Parathyroid adenoma (tissue), 2 donors: ENCODE results near the gene PDE4D.

Experiments
- H2AFZ ChIP-seq: fragments of 300-600 bp; sonication (generic); one replicate; pipeline ENCODE4 v1.7.0; 2017; ENCODE audit warnings: antibody characterized with exemption, mild to moderate bottlenecking
- H3K27ac ChIP-seq: fragments of 300-600 bp; sonication (generic); one replicate; pipeline ENCODE4 v1.7.0; 2017
- H3K27me3 ChIP-seq: fragments of 300-600 bp; sonication (generic); one replicate; pipeline ENCODE4 v1.7.0; 2017; ENCODE audit warnings: low read length; ENCODE audit not compliant: control insufficient read depth, insufficient read depth
- H3K36me3 ChIP-seq: fragments of 300-600 bp; sonication (generic); one replicate; pipeline ENCODE4 v1.7.0; 2017; ENCODE audit warnings: low read length; ENCODE audit not compliant: control insufficient read depth, insufficient read depth
- H3K4me1 ChIP-seq: fragments of 300-600 bp; sonication (generic); one replicate; pipeline ENCODE4 v1.7.0; 2017; ENCODE audit warnings: control low read depth
- H3K4me2 ChIP-seq: fragments of 300-600 bp; sonication (generic); one replicate; pipeline ENCODE4 v1.7.0; 2017; ENCODE audit warnings: low read length
- H3K4me3 ChIP-seq: fragments of 300-600 bp; sonication (generic); one replicate; pipeline ENCODE4 v1.7.0; 2017; ENCODE audit warnings: low read depth, low read length
- H3K79me2 ChIP-seq: fragments of 300-600 bp; sonication (generic); one replicate; pipeline ENCODE4 v1.7.0; 2017; ENCODE audit warnings: control low read depth
- H3K9ac ChIP-seq: fragments of 300-600 bp; sonication (generic); one replicate; pipeline ENCODE4 v1.7.0; 2017; ENCODE audit warnings: mild to moderate bottlenecking
- H3K9me3 ChIP-seq: fragments of 300-600 bp; sonication (generic); one replicate; pipeline ENCODE4 v1.7.0; 2017; ENCODE audit warnings: low read length; ENCODE audit not compliant: control insufficient read depth
- CTCF ChIP-seq: fragments of 300-600 bp; sonication (generic); IDR thresholded peaks from one replicate; pipeline ENCODE4 v1.7.0; 2017; ENCODE audit warnings: antibody characterized with exemption, mild to moderate bottlenecking
- donor health status: primary hyperparathyroidism.

The PDE4D gene

GRCh38 chr5:59445741-59446140 lies 447.8 kb downstream of the PDE4D start:
- Histone ChIP-seq H3K4me3 (no peak overlapping the region), H3K27ac (no peak overlapping the region), H3K27me3 (no peaks in the 10 kb centered on the region), H3K79me2 (no peaks in the 10 kb centered on the region), H3K4me2 (no peak overlapping the region), H3K9ac (no peak overlapping the region), H3K4me1 (no peaks in the 10 kb centered on the region), H3K9me3 (no peaks in the 10 kb centered on the region), H3K36me3 (no peaks in the 10 kb centered on the region), H2AFZ (no peak overlapping the region)
- no peak for TF ChIP-seq CTCF

- Histone ChIP-seq H2AFZ (no peak overlapping the region), H3K27me3 (no peaks in the 10 kb centered on the region)
Measured at GRCh38 chr5:59439303-59439702, 454.2 kb downstream of the PDE4D start.

GRCh38 chr5:59437176-59437575 lies 456.4 kb downstream of the PDE4D start:
- H3K27me3 ChIP-seq, result no peaks in the 10 kb centered on the region
- H3K4me2 ChIP-seq, result no peak overlapping the region
- no peaks in the 10 kb centered on the region for H3K4me1 ChIP-seq
- no peak overlapping the region for H3K4me3 ChIP-seq
- H3K9me3 ChIP-seq, result no peaks in the 10 kb centered on the region
- no peak for TF ChIP-seq CTCF
- no peak overlapping the region for H2AFZ ChIP-seq
- H3K27ac ChIP-seq, result no peak overlapping the region
- H3K9ac ChIP-seq, result no peak overlapping the region
- H3K36me3 ChIP-seq, result no peaks in the 10 kb centered on the region
- no peaks in the 10 kb centered on the region for H3K79me2 ChIP-seq

More at GRCh38 chr5:59439303-59439702, 454.2 kb downstream of the PDE4D start:
- no peaks in the 10 kb centered on the region for H3K36me3 ChIP-seq
- H3K79me2 ChIP-seq, result no peaks in the 10 kb centered on the region
- H3K9ac ChIP-seq, result no peak overlapping the region
- H3K4me2 ChIP-seq, result no peak overlapping the region
- H3K27ac ChIP-seq, result no peak overlapping the region
- no peaks in the 10 kb centered on the region for H3K4me1 ChIP-seq
- no peak for TF ChIP-seq CTCF
- H3K4me3 ChIP-seq, result no peak overlapping the region
- no peaks in the 10 kb centered on the region for H3K9me3 ChIP-seq

- no peak for TF ChIP-seq CTCF
- no peak overlapping the region for H3K4me3 ChIP-seq
- H3K27me3 ChIP-seq, result no peaks in the 10 kb centered on the region
- H3K9ac ChIP-seq, result no peak overlapping the region
- no peak overlapping the region for H3K4me2 ChIP-seq
- H3K4me1 ChIP-seq, result no peaks in the 10 kb centered on the region
- H3K36me3 ChIP-seq, result no peaks in the 10 kb centered on the region
- H2AFZ ChIP-seq, result no peak overlapping the region
- no peaks in the 10 kb centered on the region for H3K79me2 ChIP-seq
- H3K27ac ChIP-seq, result no peak overlapping the region
- no peaks in the 10 kb centered on the region for H3K9me3 ChIP-seq
Measured at GRCh38 chr5:59436364-59437148, 457.0 kb downstream of the PDE4D start.

- no peaks in the 10 kb centered on the region for H3K4me1 ChIP-seq
- no peak overlapping the region for H3K4me2 ChIP-seq
- no peaks in the 10 kb centered on the region for H3K9me3 ChIP-seq
- no peak for TF ChIP-seq CTCF
- H2AFZ ChIP-seq, result no peak overlapping the region
- no peak overlapping the region for H3K4me3 ChIP-seq
- H3K9ac ChIP-seq, result no peak overlapping the region
- no peaks in the 10 kb centered on the region for H3K36me3 ChIP-seq
- H3K27ac ChIP-seq, result no peak overlapping the region
- no peaks in the 10 kb centered on the region for H3K27me3 ChIP-seq
- H3K79me2 ChIP-seq, result no peaks in the 10 kb centered on the region
Measured at GRCh38 chr5:59433174-59433573, 460.4 kb downstream of the PDE4D start.
